Adrenal gland (tissue), 5 donors: Measurements from ENCODE around the gene TMEM98.

Experiments
- POLR2A ChIP-seq, 2 donors: fragments of 450-650 bp; IDR thresholded peaks; one replicate each; pipeline ENCODE4 v1.6.1; 2017; ENCODE audit warnings: antibody characterized with exemption in 2 of 2, mild to moderate bottlenecking in 2 of 2, moderate library complexity in 1 of 2
- TF ChIP-seq, protein P1 (sequence below), 6 experiments: fragments of 450-650 bp in 4 of 6; fragments of 200-600 bp in 2 of 6; sonication (generic) in 1 of 6; IDR thresholded peaks; 1 replicate in 5 of 6; 2 replicates in 1 of 6; pipeline versions ENCODE4 v1.5.1 to v1.8.0; 2016 to 2021; ENCODE audit warnings: antibody characterized with exemption in 6 of 6, mild to moderate bottlenecking in 2 of 6, moderate library complexity in 1 of 6
- donor health status: DM: no; HTN: no; CAD: no.

GRCh38 chr17:32946375-32947135 is 18.6 kb downstream of the TMEM98 start:
- TF ChIP-seq, protein P1, sequence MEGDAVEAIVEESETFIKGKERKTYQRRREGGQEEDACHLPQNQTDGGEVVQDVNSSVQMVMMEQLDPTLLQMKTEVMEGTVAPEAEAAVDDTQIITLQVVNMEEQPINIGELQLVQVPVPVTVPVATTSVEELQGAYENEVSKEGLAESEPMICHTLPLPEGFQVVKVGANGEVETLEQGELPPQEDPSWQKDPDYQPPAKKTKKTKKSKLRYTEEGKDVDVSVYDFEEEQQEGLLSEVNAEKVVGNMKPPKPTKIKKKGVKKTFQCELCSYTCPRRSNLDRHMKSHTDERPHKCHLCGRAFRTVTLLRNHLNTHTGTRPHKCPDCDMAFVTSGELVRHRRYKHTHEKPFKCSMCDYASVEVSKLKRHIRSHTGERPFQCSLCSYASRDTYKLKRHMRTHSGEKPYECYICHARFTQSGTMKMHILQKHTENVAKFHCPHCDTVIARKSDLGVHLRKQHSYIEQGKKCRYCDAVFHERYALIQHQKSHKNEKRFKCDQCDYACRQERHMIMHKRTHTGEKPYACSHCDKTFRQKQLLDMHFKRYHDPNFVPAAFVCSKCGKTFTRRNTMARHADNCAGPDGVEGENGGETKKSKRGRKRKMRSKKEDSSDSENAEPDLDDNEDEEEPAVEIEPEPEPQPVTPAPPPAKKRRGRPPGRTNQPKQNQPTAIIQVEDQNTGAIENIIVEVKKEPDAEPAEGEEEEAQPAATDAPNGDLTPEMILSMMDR (IDR thresholded peaks at IDR 0.05) = no peak
- TF ChIP-seq POLR2A (IDR thresholded peaks at IDR 0.05) = no peak
